HG03565 (cell line): ENCODE measurements around the gene HNRNPA3.
A peak's percentile ranks its signal among the peaks of the same experiment; 100 is the strongest.
"Not testable (repeated sequence)": the region's sequence is repeated elsewhere in the genome, so short reads cannot be mapped to it uniquely, and the experiment has no call there.

ENCODE experiments used
- ATAC-seq: cut with Tn5 transposase; IDR thresholded peaks from one replicate; pipeline ENCODE4 v1.9.1; 2021; ENCODE audit warnings: mild to moderate bottlenecking, moderate library complexity; ENCODE audit not compliant: unreplicated experiment

Gene HNRNPA3

GRCh38 chr2:177188482-177189469 lies 23.8 kb upstream of the HNRNPA3 start:
- no peak for ATAC-seq

GRCh38 chr2:177190941-177191340 lies 21.7 kb upstream of the HNRNPA3 start:
- no peak for ATAC-seq

GRCh38 chr2:177192788-177193187 lies 19.8 kb upstream of the HNRNPA3 start:
- no peak for ATAC-seq

DNA sequence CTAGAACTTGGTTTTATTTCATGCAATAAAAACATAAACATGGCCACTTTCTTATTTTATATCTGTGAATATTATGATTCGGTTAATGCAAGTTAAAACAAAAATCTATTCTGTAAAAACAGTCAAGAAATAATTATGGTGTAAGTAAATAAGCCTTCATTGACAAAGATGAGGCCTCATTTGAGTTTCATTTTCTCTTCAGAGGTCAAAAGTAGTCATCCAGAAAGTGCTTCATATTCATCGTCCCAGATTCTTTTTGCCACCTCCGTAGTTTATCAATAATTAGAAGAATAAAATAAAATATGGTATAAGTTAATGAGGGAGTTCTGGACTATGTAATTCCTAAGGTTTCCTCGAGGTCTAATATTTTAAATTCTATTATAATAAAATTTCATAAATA lies 19.4 kb upstream of the HNRNPA3 start:
- no peak for ATAC-seq

DNA sequence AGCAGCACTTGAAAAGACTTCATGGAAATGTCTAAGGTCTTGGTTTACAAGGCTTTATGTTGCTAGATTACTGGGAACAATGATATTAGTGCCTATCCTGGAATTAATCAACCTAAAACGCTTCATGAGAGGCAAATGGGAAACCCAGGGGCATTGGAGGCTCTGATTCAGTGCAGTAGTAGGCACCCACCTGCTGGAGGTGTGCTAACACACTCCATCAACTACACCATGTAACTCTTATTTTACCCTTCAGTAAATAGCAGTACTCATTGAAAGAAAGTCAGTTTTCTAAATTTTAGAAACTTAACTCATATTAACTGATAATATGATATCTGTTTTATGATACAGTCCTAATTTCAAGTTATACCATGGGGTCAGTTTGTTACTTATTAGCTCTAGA lies 17.4 kb upstream of the HNRNPA3 start:
- no peak for ATAC-seq

GRCh38 chr2:177200419-177200818 lies 12.2 kb upstream of the HNRNPA3 start:
- ATAC-seq, result not testable (repeated sequence)

GRCh38 chr2:177201919-177202346 lies 10.7 kb upstream of the HNRNPA3 start:
- ATAC-seq, result no peak

- ATAC-seq, result no peak
These were observed 8.2 kb upstream of the HNRNPA3 start for GRCh38 chr2:177204417-177204816.

- peak; percentile 61 for ATAC-seq
These were observed 5.5 kb upstream of the HNRNPA3 start for GRCh38 chr2:177207101-177207500.

GRCh38 chr2:177211169-177211568 lies 1.4 kb upstream of the HNRNPA3 start:
- ATAC-seq, result no peak

- ATAC-seq, result no peak
These were observed 953 bp upstream of the HNRNPA3 start for GRCh38 chr2:177211576-177212105.

- ATAC-seq, result peak; percentile 29
These were observed 580 bp downstream of the HNRNPA3 start for GRCh38 chr2:177212891-177213856.

GRCh38 chr2:177217247-177217843 lies 4.8 kb downstream of the HNRNPA3 start:
- no peak for ATAC-seq

DNA sequence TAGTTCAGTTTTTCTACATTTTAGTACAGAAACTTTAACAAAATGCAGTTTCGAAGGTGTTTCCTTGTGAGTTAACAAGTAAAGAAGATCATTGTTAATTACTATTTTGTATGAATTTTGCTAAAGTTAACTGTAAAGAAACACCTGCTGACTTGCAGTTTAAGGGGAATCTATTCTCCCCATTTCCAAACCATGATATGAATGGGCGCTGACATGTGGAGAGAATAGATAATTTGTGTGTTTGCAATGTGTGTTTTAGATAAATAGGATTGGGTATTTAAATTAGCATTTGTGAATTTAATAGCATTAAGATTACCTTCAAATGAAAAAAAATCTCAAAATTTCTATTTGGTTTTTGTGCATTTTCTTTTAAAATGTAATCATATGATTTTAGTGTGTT lies 7.2 kb downstream of the HNRNPA3 start:
- not testable (repeated sequence) for ATAC-seq

GRCh38 chr2:177221534-177221933 lies 8.9 kb downstream of the HNRNPA3 start:
- ATAC-seq, result no peak

DNA sequence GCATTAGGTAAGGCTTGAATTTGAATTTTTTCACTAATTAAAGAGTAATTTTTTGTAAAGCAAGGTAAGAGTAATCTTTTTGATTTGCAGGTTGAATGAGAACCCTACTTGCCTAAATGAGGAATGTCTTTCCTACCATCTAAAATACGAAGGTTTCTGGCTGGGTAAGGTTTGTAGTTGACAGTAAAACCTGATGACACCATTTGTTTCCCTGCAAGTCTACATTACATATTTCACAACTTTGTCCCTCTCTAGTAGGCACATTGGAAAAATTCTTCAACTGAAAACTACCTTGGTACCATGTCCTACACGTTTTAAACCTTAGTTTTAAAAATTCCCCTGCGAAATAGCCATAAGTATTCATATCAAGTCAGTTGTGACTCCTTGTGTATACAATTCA lies 9.4 kb downstream of the HNRNPA3 start:
- ATAC-seq, result no peak

DNA sequence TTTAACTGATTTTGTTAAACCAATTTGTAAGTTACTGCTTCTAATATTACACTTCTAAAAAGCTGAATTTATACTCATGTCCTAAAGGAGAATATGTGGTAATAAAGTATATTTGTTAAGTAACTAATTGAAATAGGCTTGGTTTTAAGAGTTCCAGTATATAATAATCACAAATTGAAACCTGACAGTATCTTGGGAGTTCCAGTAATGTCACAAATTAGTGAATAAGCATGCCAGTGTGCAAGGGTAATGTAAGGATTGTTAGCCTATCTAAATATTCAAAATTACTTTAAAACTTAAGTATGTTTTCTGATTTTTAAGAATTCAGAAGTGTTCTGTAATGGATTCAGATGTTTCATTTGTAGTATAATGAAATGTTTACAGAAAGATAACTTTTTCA lies 10.8 kb downstream of the HNRNPA3 start:
- not testable (repeated sequence) for ATAC-seq

- no peak for ATAC-seq
These were observed 13.4 kb downstream of the HNRNPA3 start for GRCh38 chr2:177225965-177226360.

DNA sequence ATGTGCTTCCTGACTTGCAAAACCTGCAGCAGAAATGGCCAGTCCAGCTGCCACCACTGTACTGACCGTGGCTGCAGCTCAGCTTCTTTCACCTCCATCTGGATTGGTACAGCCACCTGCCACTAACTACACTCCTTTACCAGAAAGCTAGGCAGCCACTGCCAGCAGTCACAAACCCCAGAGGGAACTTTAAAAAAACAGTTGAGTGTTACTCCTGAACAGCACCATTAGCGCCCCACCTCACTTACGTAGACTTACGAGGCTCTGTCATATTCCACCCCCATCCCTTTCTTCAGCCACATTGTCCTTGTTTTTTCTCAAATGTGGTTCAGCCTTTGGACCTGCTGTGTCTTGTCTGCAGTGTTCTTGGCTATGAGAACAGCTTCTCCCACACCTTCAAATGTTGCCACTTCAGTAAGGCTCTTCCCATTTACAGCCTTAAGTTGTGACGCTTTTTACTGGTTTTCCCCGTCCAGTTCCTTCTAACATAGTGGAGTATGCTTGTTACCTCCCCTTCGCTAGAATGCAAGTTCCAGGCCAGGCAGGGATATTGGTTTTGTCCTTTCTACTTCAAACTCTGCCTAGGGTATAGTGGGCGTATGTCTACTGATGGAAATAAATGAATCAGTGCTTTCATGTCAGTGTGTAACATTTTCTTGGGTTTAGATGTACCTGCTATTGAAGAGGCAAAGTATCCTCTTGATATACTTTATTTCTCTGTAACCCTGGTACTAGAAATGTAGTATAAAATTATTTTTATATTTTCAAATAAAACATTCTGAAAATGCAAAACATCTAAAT lies 17.0 kb downstream of the HNRNPA3 start:
- ATAC-seq, result no peak

DNA sequence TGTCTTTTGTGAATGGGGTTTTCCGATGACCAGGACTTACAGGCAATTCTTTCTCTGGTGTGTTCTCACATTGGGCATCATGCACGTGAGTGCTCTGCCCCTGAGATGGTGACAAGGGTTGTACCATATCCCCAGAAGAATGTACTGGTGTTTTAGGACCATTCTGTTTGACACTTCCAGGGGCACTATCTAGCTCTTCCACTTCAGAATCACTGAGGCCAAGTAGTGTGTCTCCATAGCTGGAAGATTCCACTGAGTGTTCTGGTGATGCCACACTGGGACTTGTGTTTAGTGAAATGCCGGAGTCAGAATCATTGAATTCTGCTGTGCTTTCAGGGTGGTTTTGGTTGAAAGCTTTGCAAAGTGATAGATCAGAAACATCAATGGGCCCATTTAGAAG lies 18.7 kb downstream of the HNRNPA3 start:
- ATAC-seq, result no peak
